ENCODE data around the gene DZIP1. TPM values are rescaled to one million over a fixed set of nuclear protein-coding genes. Genes with fewer than 3 reads are reported as not detected.

DZIP1 gene
- total RNA-seq, 4 donors from 2014 or later: 6.4 to 15.3 (median 8.1) TPM

- no peak for TF ChIP-seq CTCF (IDR thresholded peaks at IDR 0.05)
- no peak for TF ChIP-seq EP300 (IDR thresholded peaks at IDR 0.05; ENCODE audit: low read depth)
- TF ChIP-seq POLR2AphosphoS5 (IDR thresholded peaks at IDR 0.05): no peak
- TF ChIP-seq POLR2A (IDR thresholded peaks at IDR 0.05): no peak
- H3K27me3 ChIP-seq: peaks cover 59% of the 10 kb centered on the region
- DNase-seq: peak; percentile 41
- in situ Hi-C loops (cut with MboI; ENCODE audit: low pct_ligation_motif_present in 1 of 4, low pct_unique_long_range_greater_than_20kb in 1 of 4, low sequenced_read_pairs in 3 of 4): no loop called here
- no peaks in the 10 kb centered on the region for H3K36me3 ChIP-seq
- peak overlapping the region; percentile 22 to 50 (median 38) for H3K4me3 ChIP-seq
- intact Hi-C loops (cut with DNase I; ENCODE audit: low total_unique reads): no loop called here
- H3K9me3 ChIP-seq: no peaks in the 10 kb centered on the region
- peak overlapping the region in 3 of 4 donors; percentile 26 to 41 (median 28) for H3K27ac ChIP-seq
- WGBS, 2 donors (ENCODE audit: low coverage in 1 of 2): 7 to 28% methylated on average over 3 to 33 of the region's 35 CpGs
- H3K4me1 ChIP-seq: peaks cover 3 to 34% (median 8%) of the 10 kb centered on the region in 4 donors
These were observed 2.4 kb downstream of the DZIP1 start for GRCh38 chr13:95642028-95642621.

DNA sequence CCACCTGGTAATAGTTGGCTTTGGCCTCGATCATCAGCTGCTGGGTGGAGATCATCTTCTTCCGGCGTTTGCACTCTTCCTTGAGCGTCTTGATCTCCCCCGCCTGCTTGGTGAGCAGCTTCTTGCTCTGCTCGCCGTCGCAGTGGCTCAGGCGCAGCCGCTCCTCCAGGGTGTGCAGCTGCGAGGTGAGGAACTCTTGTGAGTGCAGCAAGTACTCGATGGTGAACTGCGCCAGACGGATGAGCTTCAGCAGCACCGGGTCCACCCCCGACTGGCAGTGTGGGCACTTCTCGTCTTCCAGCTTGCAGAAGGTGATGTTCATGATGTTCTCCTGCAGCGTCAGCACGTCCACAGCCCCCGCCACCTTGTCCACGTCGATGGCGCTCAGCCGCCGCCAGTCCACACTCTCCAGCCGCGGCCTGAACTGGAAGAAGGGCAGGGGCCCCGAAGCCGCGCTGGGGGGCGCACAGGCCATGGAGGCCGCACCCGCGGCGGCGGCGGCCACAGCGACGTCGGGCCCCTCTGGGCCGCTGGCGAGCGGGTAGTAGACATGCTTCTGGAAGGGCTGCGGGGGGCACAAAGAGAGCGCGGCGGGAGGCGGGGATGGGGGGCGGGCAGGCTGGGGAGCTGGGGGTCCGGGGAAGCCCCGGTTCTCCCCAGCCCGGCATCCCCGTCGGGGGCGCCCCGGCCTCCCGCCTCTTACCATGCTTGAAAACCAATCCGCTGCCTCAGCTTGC lies 3.0 kb downstream of the DZIP1 start:
- H3K27me3 ChIP-seq: peaks cover 59% of the 10 kb centered on the region
- peak; percentile 10 for DNase-seq
- peak overlapping the region in 3 of 4 donors; percentile 26 to 41 (median 28) for H3K27ac ChIP-seq
- in situ Hi-C loops (cut with MboI; ENCODE audit: low pct_ligation_motif_present in 1 of 4, low pct_unique_long_range_greater_than_20kb in 1 of 4, low sequenced_read_pairs in 3 of 4) (no loop called here), intact Hi-C loops (cut with DNase I; ENCODE audit: low total_unique reads) (no loop called here)
- TF ChIP-seq EP300 (IDR thresholded peaks at IDR 0.05; ENCODE audit: low read depth) (no peak), POLR2AphosphoS5 (IDR thresholded peaks at IDR 0.05) (no peak), POLR2A (IDR thresholded peaks at IDR 0.05) (no peak), CTCF (IDR thresholded peaks at IDR 0.05) (no peak)
- no peaks in the 10 kb centered on the region for H3K36me3 ChIP-seq
- H3K4me1 ChIP-seq: peaks cover 3 to 34% (median 8%) of the 10 kb centered on the region in 4 donors
- H3K9me3 ChIP-seq: no peaks in the 10 kb centered on the region
- 29 to 41% methylated on average over 5 to 41 of the region's 58 CpGs for WGBS, 2 donors (ENCODE audit: low coverage in 1 of 2)
- H3K4me3 ChIP-seq: peak overlapping the region; percentile 22 to 50 (median 38)

GRCh38 chr13:95636853-95637252 lies 7.7 kb downstream of the DZIP1 start:
- Histone ChIP-seq H3K4me3 (no peak overlapping the region), H3K27me3 (peaks cover 22% of the 10 kb centered on the region), H3K27ac (no peak overlapping the region), H3K9me3 (no peaks in the 10 kb centered on the region), H3K4me1 (peaks cover 0 to 5% (median 2%) of the 10 kb centered on the region in 4 donors), H3K36me3 (no peaks in the 10 kb centered on the region)
- in situ Hi-C loops (cut with MboI; ENCODE audit: low pct_ligation_motif_present in 1 of 4, low pct_unique_long_range_greater_than_20kb in 1 of 4, low sequenced_read_pairs in 3 of 4) (loop anchor here in 1 of 4 donors (10.0 kb wide), 1 partner anchor 198 kb away; no protein-coding TSS in a partner anchor), intact Hi-C loops (cut with DNase I; ENCODE audit: low total_unique reads) (no loop called here)
- TF ChIP-seq CTCF (IDR thresholded peaks at IDR 0.05) (no peak), EP300 (IDR thresholded peaks at IDR 0.05; ENCODE audit: low read depth) (no peak), POLR2A (IDR thresholded peaks at IDR 0.05) (no peak), POLR2AphosphoS5 (IDR thresholded peaks at IDR 0.05) (no peak)
- DNase-seq: no peak

- in situ Hi-C loops (cut with MboI; ENCODE audit: low pct_ligation_motif_present in 1 of 4, low pct_unique_long_range_greater_than_20kb in 1 of 4, low sequenced_read_pairs in 3 of 4) (loop anchor here in 1 of 4 donors (10.0 kb wide), 1 partner anchor 204 kb away; no protein-coding TSS in a partner anchor), intact Hi-C loops (cut with DNase I; ENCODE audit: low total_unique reads) (no loop called here)
- no peaks in the 10 kb centered on the region for H3K27me3 ChIP-seq
- H3K36me3 ChIP-seq: no peaks in the 10 kb centered on the region
- DNase-seq: no peak
- H3K4me3 ChIP-seq: no peak overlapping the region
- H3K9me3 ChIP-seq: peaks cover 0 to 4% of the 10 kb centered on the region in 2 donors
- no peak for TF ChIP-seq EP300 (IDR thresholded peaks at IDR 0.05; ENCODE audit: low read depth)
- TF ChIP-seq CTCF (IDR thresholded peaks at IDR 0.05): no peak
- no peak for TF ChIP-seq POLR2AphosphoS5 (IDR thresholded peaks at IDR 0.05)
- TF ChIP-seq POLR2A (IDR thresholded peaks at IDR 0.05): no peak
- no peaks in the 10 kb centered on the region for H3K4me1 ChIP-seq
- WGBS, 2 donors (ENCODE audit: low coverage in 1 of 2): 64 to 70% methylated on average over 3 of the region's 3 CpGs
- no peak overlapping the region for H3K27ac ChIP-seq
These were observed 13.9 kb downstream of the DZIP1 start for GRCh38 chr13:95630593-95630992.

All from transverse colon (tissue), 4 donors.